ENCODE results near the gene RGL1.

The RGL1 gene

DNA sequence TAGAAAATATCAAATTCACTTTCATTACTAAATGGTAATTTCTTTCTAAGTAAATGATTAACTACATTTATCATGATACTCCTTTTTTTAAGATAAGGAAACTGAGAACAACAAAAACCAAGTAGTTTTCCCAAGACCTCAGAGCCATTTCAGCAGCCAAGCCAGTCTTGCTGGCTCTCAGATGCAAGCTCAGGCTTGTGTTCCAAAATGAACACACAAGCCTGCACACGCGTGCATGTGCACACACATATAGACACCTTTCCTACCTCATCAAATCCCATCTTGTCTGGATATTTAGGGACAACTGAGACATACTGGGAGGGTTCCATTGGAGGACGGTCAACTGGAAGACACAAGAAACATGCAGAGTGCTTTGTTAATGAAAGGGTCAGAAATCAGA is 149.6 kb downstream of the RGL1 start:
- no peak for DNase-seq (ENCODE audit: low read depth in 2 of 2)

DNA sequence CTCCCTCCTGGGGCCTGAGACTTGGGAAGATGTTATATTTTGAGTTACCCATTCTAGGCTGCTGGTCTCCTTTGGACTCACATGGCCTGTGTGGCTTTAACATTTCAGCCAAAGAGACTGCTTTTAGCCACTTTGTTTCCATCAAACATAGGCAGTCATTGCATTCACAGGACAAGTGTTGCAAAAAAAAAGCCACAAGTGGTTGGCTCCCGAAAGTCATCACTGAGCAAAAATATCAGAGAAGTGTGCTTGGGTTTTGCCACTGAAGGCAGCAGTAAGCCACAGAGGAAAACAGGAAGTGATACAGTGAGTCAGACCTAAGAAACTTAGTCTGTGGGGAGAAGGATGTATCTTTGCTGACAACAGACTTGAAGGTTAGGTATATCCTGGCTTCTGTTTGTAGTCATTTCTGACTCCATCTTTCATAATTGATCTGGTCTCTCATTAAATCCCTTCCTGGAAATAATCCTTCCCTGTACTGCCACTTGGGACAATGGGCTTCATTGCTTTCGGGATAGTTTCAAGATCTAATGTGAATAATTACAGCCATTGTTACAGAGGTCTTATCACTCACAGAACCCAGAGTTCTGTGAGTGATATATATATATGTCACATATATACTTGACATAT is 151.8 kb downstream of the RGL1 start:
- peak in 1 of 2 donors; percentile 28 for DNase-seq (ENCODE audit: low read depth in 2 of 2)

DNA sequence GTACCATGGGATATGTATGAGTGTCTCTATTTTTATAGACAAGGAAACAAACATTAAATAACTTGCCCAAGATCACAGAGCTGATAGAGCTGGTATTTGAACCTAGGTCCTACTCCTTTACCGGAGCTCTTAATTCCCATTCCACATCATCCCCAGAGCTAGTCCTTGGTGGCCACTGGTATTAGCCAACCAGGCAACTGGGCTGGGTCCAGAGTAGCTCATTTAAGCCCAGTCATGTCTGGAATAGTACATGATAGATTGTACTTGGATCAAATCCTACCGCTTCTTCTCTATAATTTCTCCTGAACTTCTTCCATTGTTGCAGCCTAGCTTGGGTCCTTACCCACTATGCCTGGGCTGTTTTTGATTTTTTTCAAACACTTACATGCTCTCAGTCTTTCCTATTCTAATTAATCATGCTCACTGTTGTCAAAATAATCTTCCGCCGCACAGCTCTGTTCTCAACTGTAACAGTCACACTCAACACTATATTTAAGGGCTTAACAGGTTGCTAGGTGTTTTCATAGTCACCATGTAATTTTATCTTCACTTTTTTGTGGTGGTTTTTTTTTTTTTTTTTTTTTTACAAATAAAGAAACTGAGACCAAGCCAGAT is 152.4 kb downstream of the RGL1 start:
- no peak for DNase-seq (ENCODE audit: low read depth in 2 of 2)

DNA sequence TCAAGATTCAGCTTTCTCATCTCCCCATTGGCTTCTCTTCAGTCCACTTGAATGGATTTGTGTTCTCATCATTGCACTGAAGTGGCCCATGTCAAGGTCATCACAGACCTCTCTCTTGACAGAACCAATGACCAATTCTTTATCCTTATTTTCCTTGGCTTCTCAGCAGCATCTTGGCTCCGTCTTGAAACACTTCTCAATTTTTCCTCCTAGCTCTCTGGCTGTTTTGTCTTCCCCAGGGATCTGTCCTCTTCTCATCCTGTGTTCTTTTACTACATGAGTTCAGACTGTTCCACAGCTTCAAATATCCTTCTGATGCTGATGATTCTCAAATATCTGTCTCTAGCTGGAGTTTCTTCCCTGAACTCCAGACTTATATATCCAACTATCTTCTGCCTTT is 154.0 kb downstream of the RGL1 start:
- DNase-seq (ENCODE audit: low read depth in 2 of 2) = no peak

DNA sequence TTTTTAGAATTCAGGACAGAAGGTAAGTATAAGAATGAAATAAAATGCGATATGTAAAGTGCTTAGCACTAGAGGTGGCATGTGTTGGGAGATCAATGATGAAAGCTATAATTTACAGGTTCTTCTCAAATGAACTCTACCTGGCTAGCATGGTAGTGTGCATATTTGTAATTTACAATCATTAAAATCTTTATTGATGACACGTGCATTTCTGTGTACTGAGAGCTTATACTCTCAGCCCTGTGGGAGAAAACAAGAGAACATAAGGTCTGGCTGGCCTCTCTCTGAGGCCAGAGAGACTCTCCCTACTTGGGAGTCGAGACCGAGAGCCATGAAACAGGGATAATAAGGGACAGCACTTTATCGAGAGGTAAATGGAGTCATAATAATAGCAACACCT is 156.2 kb downstream of the RGL1 start:
- no peak for DNase-seq (ENCODE audit: low read depth in 2 of 2)

DNA sequence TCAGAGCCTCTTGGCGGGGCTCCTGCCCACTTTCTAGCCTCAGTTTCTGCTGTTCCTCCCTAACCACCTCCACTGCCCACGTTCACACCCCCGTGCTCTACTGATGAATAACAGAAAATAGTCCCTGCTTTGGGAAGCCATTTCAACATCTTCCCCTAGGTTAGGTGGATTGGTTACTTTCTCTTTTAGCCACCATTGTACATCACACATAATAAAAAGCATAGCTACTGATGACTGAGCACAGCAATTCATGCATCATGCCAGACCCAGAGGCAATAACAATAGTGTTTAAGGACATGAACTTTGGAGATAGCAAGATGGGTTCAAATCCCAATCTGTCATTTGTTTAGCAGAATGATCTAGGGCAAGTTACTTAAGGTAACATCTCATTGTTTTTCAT is 158.0 kb downstream of the RGL1 start:
- no peak for DNase-seq (ENCODE audit: low read depth in 2 of 2)

DNA sequence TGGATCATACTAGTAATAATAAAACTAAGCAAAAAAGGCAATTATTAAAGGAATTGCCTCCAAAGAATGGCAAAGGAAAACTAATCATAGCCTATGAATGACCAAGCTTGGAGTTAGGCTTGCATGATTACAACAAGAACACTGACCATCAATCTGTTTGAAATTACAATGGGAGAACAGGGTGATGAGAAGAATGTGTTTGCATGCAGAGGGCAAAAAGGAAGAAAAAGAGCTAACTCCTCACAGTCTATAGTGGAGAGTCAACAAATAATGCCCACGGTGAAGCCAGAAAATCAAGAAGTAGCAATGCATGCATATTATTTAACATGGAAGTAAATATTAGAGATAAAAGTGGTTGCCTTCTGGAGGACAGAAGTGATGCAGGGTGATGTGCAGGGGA is 160.8 kb downstream of the RGL1 start:
- DNase-seq (ENCODE audit: low read depth in 2 of 2) = no peak

DNA sequence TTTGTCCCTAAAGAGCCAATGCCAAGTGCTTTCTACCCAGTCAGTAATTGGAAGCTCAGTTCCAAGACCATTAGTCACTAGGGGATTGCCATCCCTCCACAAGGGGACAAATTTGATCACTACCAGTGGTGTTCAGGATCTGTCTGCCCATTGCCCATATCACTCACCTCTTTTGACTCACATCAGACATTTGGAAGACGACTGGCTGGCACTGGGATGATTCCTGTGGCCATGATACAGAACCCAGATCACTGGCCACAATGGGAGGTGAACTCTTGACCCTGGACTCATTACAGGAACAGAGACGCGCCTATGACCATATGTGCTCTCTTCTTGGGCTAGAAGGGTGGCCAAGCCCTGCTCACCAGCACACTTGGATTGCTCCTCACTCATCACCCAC is 161.6 kb downstream of the RGL1 start:
- no peak for DNase-seq (ENCODE audit: low read depth in 2 of 2)

DNA sequence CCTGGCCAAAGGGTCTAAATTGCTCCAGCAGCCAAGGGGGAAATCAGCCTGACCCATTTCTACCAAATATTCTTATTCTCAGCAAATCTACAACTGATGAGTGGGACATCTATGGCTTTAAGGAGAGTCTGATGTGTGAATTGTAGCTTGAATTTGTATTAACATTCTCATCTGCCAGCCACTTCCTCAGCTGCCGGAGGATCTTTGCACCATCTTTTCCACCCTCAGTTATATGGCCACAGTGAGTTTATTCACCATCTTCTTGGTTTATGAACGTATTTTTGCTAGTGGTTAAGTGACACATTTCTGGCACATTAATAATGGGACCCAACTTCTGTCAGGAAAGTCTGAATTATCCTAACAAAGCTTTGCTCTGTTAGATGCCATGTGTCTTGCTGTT is 163.0 kb downstream of the RGL1 start:
- DNase-seq (ENCODE audit: low read depth in 2 of 2) = no peak

DNA sequence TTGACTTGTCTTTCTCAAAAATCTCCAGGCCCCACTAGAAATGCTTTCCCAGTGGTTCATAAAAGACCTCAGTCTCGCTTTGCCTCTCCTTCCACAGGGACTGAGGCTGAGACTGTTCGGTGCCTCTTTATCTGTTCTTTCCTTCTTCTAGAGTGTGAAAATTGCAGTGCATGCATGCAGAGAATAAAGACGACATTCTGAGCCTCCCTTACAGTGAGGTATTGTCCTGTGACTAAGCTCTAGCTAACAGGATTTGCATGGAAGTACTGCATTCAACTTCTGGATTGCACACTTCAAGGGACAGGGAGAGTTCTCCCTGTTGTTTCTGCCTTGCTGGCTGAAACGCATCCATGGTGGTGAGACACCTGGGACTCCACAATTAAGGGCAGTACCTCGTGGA is 163.5 kb downstream of the RGL1 start:
- no peak for DNase-seq (ENCODE audit: low read depth in 2 of 2)

DNA sequence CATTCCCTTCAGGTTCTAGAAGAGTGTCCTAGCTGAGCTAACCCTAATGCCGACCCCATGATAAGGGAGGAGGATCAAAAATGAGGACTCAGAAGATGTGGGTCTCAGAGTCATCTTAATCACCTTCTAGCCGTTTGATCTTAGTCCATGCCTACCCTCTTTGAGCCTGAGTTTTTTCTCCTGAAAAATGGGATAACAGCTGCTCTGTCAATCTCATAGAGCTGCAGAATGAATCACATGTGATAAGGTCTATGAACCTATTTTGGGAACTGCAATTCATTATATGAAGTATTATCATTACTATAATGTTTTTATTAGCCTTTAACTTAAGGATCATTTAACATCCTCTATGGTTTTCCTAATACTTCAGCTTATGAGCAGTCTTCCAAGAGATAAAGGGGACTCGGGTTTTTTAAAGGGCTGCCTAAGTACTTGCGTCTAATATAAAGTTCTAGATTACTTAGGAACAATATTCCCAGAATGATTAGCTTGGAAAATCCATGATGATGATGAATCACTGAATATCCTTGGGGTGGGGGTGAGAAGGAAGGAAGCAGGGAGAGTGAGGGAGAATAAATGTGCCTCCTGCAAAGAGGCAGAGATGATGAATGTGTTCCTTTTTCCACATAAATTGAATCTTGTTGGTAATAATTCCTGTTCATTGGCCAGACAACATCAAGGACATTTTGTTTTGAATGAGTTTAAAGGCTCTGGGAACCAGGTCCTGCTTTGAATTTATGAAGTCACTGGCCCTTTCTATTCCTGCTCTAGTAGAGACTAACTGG is 165.8 kb downstream of the RGL1 start:
- no peak for DNase-seq (ENCODE audit: low read depth in 2 of 2)

DNA sequence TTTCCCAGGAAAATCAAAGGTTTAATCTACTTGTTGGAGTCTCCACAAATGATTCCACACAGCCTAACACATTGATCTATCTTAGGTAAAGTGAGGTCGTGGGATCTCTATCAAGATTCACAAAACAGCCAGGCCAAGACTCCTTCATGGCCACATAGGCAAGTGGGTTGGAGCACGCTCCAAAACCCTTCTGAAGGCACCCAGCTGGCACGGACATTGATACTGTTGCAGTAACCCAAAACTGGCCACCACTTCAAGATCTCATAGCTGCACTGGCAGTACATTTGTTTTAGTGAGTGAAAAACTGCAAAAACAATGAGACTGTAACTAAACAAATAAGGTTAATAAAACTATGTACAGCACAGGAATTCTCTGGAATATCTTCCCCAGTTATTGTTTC is 170.7 kb downstream of the RGL1 start:
- DNase-seq (ENCODE audit: low read depth in 2 of 2) = no peak

DNA sequence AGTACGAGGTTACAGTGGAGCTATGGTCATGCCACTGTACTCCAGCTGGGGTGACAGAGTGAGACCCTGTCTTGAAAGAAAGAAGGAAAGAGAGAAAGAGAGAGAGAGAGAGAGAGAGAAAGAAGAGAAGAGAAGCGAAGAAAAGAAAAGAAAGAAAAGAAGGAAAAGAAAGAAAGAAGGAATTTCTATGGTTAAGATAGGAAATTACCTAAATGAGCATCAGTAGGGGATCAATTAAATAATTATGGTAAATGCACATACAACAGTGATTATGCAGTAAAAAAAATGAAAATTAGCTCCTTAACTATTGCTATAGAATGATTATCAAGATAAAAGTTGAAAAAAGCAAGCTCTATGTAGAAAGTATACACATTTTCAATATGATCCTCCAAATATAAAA is 172.8 kb downstream of the RGL1 start:
- no peak for DNase-seq (ENCODE audit: low read depth in 2 of 2)

Measured in stimulated activated CD4-positive, alpha-beta T cell treated with anti-CD3 and anti-CD28 coated beads, Interleukin-4, amount 100 ng/mL, for 48 hours (primary cell).